GM19240 (cell line): ENCODE measurements around the gene TLR6.
A peak's percentile ranks its signal among the peaks of the same experiment; 100 is the strongest.
"Not testable (repeated sequence)": the region's sequence is repeated elsewhere in the genome, so short reads cannot be mapped to it uniquely, and the experiment has no call there.

Experiments
- DNase-seq: peaks from one replicate; pipeline ENCODE4 v3.0.0; 2011; ENCODE audit warnings: low spot score; ENCODE audit not compliant: insufficient read length

The TLR6 gene

GRCh38 chr4:38822748-38823303 lies 33.8 kb downstream of the TLR6 start:
- no peak for DNase-seq

GRCh38 chr4:38821739-38822138 lies 34.9 kb downstream of the TLR6 start:
- DNase-seq, result no peak

GRCh38 chr4:38820329-38821061 lies 36.1 kb downstream of the TLR6 start:
- peak; percentile 23 for DNase-seq

GRCh38 chr4:38819569-38819968 lies 37.0 kb downstream of the TLR6 start:
- DNase-seq, result no peak

- DNase-seq, result peak; percentile 29
These were observed 38.1 kb downstream of the TLR6 start for GRCh38 chr4:38818441-38818976.

- no peak for DNase-seq
These were observed 40.5 kb downstream of the TLR6 start for GRCh38 chr4:38815885-38816782.

GRCh38 chr4:38814386-38814785 lies 42.2 kb downstream of the TLR6 start:
- no peak for DNase-seq

- DNase-seq, result no peak
These were observed 45.3 kb downstream of the TLR6 start for GRCh38 chr4:38811297-38811696.

- not testable (repeated sequence) for DNase-seq
These were observed 49.2 kb downstream of the TLR6 start for GRCh38 chr4:38807462-38807861.

- DNase-seq, result not testable (repeated sequence)
These were observed 50.4 kb downstream of the TLR6 start for GRCh38 chr4:38806251-38806650.

- DNase-seq, result peak; percentile 72
These were observed 51.0 kb downstream of the TLR6 start for GRCh38 chr4:38805530-38806145.

GRCh38 chr4:38804654-38805295 lies 51.8 kb downstream of the TLR6 start, which contains the start of gene TLR1:
TSS of gene TLR1 (minus strand) at chr4:38804791. CDS start at chr4:38798831, 5,960 bp downstream.
- no peak for DNase-seq

GRCh38 chr4:38803833-38804653 lies 52.6 kb downstream of the TLR6 start:
- DNase-seq, result no peak

- DNase-seq, result no peak
These were observed 53.9 kb downstream of the TLR6 start for GRCh38 chr4:38802561-38803355.

- DNase-seq, result no peak
These were observed 55.6 kb downstream of the TLR6 start for GRCh38 chr4:38800961-38801450.

GRCh38 chr4:38800366-38800765 lies 56.3 kb downstream of the TLR6 start:
- DNase-seq, result no peak

- DNase-seq, result no peak
These were observed 61.5 kb downstream of the TLR6 start for GRCh38 chr4:38795087-38795486.

GRCh38 chr4:38794051-38794450 lies 62.6 kb downstream of the TLR6 start:
- DNase-seq, result no peak

GRCh38 chr4:38791010-38791409 lies 65.6 kb downstream of the TLR6 start:
- DNase-seq, result no peak
